Stimulated activated memory B cell treated with anti-CD40 and anti-IgM and Interleukin-4, amounts not matched to agents 10 μg/mL and 1 μg/mL and 100 μg/mL, for 72 hours (primary cell): ENCODE data around the gene KAT2B.
"Not testable (repeated sequence)": the region's sequence is repeated elsewhere in the genome, so short reads cannot be mapped to it uniquely, and the experiment has no call there.

ENCODE experiments used
- ATAC-seq: fragments of 150-1000 bp; cut with Tn5 transposase; 2 replicates; pipeline ENCODE4 v1.10.0; 2021
- H3K27ac Mint-ChIP-seq: one replicate; pipeline ENCODE4 v1.8.0; 2022; ENCODE audit warnings: mild to moderate bottlenecking, mixed read lengths
- H3K27me3 Mint-ChIP-seq: one replicate; pipeline ENCODE4 v1.8.0; 2022; ENCODE audit warnings: mixed read lengths
- H3K36me3 Mint-ChIP-seq: one replicate; pipeline ENCODE4 v1.8.0; 2022; ENCODE audit warnings: mixed read lengths
- H3K4me1 Mint-ChIP-seq: one replicate; pipeline ENCODE4 v1.8.0; 2022; ENCODE audit warnings: mixed read lengths
- H3K4me3 Mint-ChIP-seq: one replicate; pipeline ENCODE4 v1.8.0; 2022; ENCODE audit warnings: mild to moderate bottlenecking, moderate library complexity, mixed read lengths
- H3K9me3 Mint-ChIP-seq: one replicate; pipeline ENCODE4 v1.8.0; 2022; ENCODE audit warnings: mixed read lengths

The KAT2B gene

DNA sequence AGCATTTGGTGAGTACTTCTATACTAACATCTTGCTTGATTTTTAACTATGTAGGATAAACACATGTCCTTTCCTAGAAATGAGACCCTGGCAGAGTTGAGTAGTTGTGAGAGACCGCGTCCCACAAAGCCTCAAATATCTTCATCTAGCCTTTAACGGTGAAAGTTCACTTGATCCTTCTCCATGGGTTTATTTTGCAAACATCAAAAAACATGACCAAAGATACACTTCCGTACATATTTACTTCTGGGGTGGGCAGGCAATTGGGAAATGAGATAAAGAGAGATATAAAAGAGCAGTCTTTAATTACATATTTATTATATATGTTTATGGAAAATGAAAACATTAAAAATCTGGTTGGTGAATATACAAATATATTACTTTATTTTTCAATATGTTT lies 5.2 kb upstream of the KAT2B start:
- no peaks in the 10 kb centered on the region for H3K9me3 Mint-ChIP-seq
- H3K4me1 Mint-ChIP-seq: peaks cover 13% of the 10 kb centered on the region
- no peak overlapping the region for H3K27ac Mint-ChIP-seq
- no peak overlapping the region for H3K4me3 Mint-ChIP-seq
- no peaks in the 10 kb centered on the region for H3K27me3 Mint-ChIP-seq
- ATAC-seq: no peak
- H3K36me3 Mint-ChIP-seq: no peaks in the 10 kb centered on the region

DNA sequence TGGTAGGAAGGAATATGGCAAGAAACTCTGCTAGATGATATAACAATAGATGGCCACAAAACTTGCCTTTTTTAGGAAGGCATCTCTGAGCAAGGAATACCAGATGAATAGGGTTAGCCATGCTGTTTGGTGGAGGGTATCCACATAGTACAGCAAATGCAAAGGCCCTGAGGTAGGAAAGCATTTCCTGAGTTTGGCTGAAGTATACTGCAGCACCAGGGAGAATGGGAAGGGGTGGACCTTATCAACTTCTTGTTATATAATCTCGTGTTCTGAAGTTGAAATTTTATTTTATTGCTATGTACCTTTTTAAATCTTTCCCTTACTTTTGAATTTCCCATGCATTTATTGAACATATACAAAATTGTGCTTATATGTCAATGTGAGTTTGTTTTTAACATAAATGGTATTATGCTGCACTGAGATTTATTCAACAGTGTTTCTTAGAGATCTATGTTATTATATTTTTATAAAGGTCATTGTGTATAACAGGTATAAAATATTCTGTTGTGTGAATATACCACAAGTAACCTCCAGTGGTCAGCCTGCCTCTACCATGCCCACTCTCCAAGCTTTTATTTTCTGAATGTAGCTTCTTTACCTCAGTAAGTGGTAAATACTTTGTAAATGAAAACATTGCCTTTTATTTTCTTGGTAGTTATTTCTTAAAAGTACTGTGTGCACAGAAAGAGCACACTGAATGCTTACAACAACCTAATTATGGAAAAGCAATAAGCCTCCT lies 2.8 kb upstream of the KAT2B start:
- H3K27me3 Mint-ChIP-seq: no peaks in the 10 kb centered on the region
- no peak overlapping the region for H3K27ac Mint-ChIP-seq
- H3K36me3 Mint-ChIP-seq: no peaks in the 10 kb centered on the region
- H3K9me3 Mint-ChIP-seq: no peaks in the 10 kb centered on the region
- H3K4me1 Mint-ChIP-seq: peaks cover 30% of the 10 kb centered on the region
- no peak overlapping the region for H3K4me3 Mint-ChIP-seq
- no peak for ATAC-seq

DNA sequence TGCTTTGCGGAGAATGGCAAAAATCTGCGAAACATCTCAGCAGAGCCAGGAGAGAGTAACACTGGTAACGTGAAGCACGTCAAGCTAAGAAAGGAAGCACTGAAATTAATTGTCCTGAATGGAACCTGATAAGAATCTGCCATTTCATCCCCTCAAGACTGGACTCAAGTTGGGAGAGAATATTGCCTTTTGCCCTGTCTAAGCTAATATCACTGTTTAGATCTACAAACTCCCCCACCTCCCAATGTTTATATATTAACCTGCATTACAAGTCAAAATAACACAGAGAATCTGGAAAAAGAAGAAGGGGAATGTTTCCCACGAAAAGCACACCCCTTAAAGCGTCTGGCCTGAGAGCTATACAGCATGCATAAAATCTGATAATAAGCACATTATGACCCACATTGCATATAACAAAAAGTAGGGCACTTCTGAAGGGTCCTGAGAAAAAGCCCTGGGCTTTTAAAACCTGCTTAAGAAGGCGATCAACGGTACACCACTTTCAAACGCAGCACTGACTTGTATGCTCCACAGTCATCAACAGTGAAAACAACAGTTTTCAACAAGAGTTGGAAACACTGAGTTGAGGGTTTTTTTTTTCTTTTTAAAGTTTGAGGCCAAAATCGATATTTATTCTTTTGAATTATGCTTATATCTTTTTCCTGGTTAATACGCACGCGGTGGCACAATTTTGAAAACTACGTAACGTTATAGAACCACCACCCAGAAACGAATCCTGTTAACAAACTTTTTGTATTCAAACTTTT lies 1.4 kb upstream of the KAT2B start:
- Mint-ChIP-seq H3K9me3 (no peaks in the 10 kb centered on the region), H3K27ac (peak overlapping the region; percentile 93), H3K4me1 (peaks cover 44% of the 10 kb centered on the region), H3K36me3 (no peaks in the 10 kb centered on the region), H3K27me3 (no peaks in the 10 kb centered on the region), H3K4me3 (peak overlapping the region; percentile 87)
- no peak for ATAC-seq

DNA sequence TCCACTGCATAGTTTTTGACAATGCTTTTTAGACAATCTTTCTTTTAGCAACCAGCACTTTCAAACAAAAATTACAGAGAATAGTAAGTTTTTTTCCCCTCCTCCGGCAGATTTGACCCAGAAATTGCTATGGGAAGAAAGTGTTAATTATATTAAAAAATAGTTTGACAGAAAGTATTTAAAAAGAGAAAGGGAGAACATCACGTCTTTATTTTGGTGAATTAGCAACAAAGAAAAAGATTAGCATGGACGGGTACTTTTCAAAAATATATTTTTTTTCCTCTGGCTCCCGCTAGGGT lies 831 bp upstream of the KAT2B start:
- no peaks in the 10 kb centered on the region for H3K9me3 Mint-ChIP-seq
- H3K4me3 Mint-ChIP-seq: peak overlapping the region; percentile 87
- peaks cover 50% of the 10 kb centered on the region for H3K4me1 Mint-ChIP-seq
- no peaks in the 10 kb centered on the region for H3K36me3 Mint-ChIP-seq
- no peaks in the 10 kb centered on the region for H3K27me3 Mint-ChIP-seq
- H3K27ac Mint-ChIP-seq: peak overlapping the region; percentile 93
- no peak for ATAC-seq

DNA sequence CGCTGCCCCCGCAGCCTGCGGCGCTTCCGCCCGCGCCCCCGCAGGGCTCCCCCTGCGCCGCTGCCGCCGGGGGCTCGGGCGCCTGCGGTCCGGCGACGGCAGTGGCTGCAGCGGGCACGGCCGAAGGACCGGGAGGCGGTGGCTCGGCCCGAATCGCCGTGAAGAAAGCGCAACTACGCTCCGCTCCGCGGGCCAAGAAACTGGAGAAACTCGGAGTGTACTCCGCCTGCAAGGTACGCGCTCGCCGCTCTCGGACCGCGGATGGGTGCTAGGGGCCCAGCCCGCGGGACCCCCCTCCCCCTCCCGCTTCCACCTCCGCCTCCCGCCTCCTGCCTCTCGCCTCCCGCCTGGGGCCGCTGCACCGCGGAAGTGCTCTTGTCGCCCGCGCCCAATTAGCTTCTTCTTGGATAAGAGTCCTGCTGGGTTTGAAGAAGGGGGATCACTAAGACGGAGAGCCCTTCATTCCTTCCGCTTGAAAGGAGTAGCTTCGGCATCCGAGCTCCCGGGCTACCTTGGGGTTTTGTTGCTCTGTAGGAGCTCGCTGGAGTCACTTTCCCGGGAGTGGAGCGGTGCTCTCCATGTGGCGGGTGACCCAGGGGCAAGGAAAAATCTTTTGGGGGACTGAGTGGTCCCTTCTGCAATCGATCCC lies 426 bp downstream of the KAT2B start:
- Mint-ChIP-seq H3K27ac (peak overlapping the region; percentile 93), H3K4me1 (peaks cover 54% of the 10 kb centered on the region), H3K36me3 (no peaks in the 10 kb centered on the region), H3K4me3 (peak overlapping the region; percentile 96), H3K9me3 (no peaks in the 10 kb centered on the region), H3K27me3 (no peaks in the 10 kb centered on the region)
- peak; percentile 63 for ATAC-seq

DNA sequence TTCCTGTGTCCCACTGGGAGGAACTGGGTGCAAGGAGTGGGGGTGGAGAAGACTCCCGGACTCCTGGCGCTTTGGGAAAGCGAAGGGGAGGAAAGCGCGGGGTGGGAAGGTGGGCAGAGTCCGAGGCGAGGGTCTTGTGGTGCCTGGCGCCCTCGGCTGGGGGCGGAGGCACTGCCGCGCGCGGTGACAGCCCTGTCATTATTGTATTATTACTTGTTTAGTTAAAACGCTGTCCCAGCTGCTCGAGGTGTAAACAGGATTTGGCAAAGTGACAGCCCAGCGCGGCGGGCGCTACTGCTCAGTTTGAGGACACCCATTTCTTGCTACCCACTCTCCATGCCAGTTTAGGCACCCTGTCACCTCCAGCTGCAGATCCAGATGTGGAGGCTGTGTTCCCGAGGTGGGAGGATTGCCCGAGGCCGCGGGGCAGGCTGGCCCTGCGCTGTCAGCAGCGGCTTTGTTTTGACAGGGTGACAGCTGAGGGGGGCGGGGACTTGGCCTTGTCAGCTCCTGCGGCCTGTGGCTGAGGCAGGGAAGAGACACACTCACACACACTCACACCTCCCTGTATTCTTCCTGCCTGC lies 1.0 kb downstream of the KAT2B start:
- Mint-ChIP-seq H3K27me3 (no peaks in the 10 kb centered on the region), H3K36me3 (no peaks in the 10 kb centered on the region), H3K4me3 (peak overlapping the region; percentile 96), H3K27ac (peak overlapping the region; percentile 93), H3K4me1 (peaks cover 54% of the 10 kb centered on the region), H3K9me3 (no peaks in the 10 kb centered on the region)
- peak; percentile 61 for ATAC-seq

DNA sequence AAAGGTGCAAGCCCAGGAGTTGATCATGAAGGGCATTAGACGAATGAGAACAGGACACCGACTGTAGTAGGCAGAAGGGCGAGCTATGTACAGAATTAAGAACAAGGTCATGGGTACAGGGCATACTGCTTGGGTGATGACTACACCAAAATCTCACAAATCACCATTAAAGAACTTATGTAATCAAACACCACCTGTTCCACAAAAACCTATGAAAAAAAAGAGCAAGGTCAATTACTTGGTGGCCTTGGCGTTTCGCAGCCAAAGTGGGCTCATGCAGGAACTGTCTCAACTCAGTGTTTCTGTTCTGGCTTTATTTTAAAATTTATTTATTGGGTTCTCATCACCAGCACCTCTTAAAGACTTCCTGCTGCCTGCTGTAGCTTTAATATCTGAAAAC lies 2.1 kb downstream of the KAT2B start:
- Mint-ChIP-seq H3K36me3 (no peaks in the 10 kb centered on the region), H3K4me3 (peak overlapping the region; percentile 21), H3K27ac (peak overlapping the region; percentile 93), H3K4me1 (peaks cover 60% of the 10 kb centered on the region), H3K27me3 (no peaks in the 10 kb centered on the region), H3K9me3 (no peaks in the 10 kb centered on the region)
- no peak for ATAC-seq

DNA sequence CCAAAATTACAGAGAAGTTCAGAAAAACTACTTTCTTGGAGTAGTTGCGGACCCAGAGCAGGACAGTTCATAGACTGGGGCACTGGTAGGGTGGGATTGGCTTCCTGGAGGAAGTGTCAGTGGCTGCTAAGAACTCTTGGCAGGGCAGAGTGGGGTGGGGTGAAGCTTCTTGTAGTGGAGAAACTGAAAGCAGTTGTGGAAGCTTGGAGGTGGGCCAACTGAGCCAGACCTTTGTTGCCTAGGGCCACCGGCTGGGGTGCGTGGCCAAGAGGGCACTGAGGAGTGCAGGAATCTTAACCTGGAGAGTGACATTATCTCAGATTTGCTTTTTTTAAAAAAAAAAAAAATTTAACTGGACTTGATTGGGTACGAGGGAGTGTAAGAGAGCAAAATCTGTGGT lies 3.1 kb downstream of the KAT2B start:
- Mint-ChIP-seq H3K4me1 (peaks cover 64% of the 10 kb centered on the region), H3K27ac (peak overlapping the region; percentile 93), H3K36me3 (no peaks in the 10 kb centered on the region), H3K4me3 (peak overlapping the region; percentile 69), H3K27me3 (no peaks in the 10 kb centered on the region), H3K9me3 (no peaks in the 10 kb centered on the region)
- ATAC-seq: no peak

DNA sequence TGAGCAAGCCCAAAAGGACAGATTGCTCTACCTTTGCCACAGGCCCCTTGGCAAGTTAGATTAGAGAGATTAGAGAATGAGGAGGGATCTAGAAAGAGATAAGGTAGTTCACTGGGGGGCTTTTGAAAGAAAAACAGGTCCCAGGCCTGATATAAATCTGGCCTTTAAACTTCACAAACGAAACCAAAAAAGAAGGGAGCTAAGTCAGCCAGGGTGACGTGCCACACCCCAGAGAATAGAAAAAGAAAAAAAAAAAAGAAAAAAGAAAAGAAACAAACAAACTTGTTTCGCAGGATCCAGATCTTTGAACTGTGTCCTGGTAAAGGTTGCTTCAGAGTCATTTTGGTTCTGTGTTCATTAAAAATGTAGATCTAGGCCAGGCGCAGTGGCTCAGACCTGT lies 3.6 kb downstream of the KAT2B start:
- no peaks in the 10 kb centered on the region for H3K9me3 Mint-ChIP-seq
- peaks cover 64% of the 10 kb centered on the region for H3K4me1 Mint-ChIP-seq
- H3K4me3 Mint-ChIP-seq: peak overlapping the region; percentile 69
- no peaks in the 10 kb centered on the region for H3K36me3 Mint-ChIP-seq
- no peaks in the 10 kb centered on the region for H3K27me3 Mint-ChIP-seq
- H3K27ac Mint-ChIP-seq: peak overlapping the region; percentile 93
- ATAC-seq: no peak

DNA sequence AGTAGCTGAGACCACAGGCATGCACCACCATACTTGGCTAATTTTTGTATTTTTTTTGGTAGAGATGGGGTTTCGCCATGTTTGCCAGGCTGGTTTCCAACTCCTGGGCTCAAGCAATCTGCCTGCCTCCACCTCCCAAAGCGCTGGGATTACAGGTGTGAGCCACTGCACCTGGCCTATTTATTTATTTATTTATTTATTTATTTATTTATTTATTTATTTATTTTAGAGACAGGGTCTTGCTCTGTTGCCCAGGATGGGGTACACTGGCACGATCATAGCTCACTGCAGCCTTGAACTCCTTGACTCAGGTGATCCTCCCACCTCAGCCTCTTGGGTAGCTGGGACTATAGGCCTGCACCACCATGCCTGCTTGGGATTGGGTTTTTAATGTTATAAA lies 4.9 kb downstream of the KAT2B start:
- H3K27ac Mint-ChIP-seq, H3K27me3 Mint-ChIP-seq, H3K36me3 Mint-ChIP-seq, H3K4me3 Mint-ChIP-seq, ATAC-seq, H3K9me3 Mint-ChIP-seq: not testable (repeated sequence)
- peaks cover 74% of the 10 kb centered on the region for H3K4me1 Mint-ChIP-seq

DNA sequence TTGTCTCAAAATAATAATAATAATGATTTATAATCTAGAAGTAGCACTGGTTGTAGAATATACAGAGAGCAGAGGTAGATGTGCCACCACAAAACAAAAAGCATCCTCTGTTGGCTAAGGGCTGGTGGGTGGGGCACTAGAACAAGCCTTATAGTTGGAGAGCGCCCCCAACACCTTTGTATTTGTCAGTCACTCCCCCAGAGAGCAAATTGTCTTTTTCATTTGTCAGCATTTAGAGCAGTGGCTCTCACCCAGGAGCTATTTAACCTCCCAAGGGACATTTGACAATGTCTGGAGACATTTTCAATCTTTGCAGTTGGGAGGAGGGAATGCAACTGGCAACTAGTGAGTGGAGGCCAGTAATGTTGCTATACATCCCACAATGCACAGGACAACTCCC lies 6.3 kb downstream of the KAT2B start:
- peaks cover 75% of the 10 kb centered on the region for H3K4me1 Mint-ChIP-seq
- H3K9me3 Mint-ChIP-seq: no peaks in the 10 kb centered on the region
- no peaks in the 10 kb centered on the region for H3K27me3 Mint-ChIP-seq
- no peaks in the 10 kb centered on the region for H3K36me3 Mint-ChIP-seq
- H3K27ac Mint-ChIP-seq: peak overlapping the region; percentile 96
- no peak for ATAC-seq
- H3K4me3 Mint-ChIP-seq: no peak overlapping the region

DNA sequence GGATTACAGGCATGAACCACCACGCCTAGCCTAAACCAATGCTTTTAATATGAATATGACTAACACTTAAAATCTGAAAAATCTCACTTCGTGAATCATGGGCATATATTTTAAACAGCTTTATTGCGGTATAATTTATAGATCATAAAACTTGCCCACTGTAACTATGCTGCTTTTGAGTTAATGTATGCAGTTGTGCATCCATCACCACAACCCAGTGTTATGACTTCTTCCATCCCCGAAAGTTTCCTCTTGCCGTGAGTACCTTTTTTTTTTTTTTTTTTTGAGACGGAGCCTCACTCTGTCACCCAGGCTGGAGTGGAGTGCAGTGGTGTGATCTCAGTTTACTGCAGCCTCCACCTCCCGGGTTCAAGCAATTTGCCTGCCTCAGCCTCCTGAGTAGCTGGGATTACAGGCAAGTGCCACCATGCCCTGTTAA lies 7.1 kb downstream of the KAT2B start:
- Mint-ChIP-seq H3K27me3 (no peaks in the 10 kb centered on the region), H3K9me3 (no peaks in the 10 kb centered on the region), H3K36me3 (no peaks in the 10 kb centered on the region), H3K4me3 (peak overlapping the region; percentile 77), H3K4me1 (peaks cover 74% of the 10 kb centered on the region), H3K27ac (peak overlapping the region; percentile 96)
- ATAC-seq: no peak

DNA sequence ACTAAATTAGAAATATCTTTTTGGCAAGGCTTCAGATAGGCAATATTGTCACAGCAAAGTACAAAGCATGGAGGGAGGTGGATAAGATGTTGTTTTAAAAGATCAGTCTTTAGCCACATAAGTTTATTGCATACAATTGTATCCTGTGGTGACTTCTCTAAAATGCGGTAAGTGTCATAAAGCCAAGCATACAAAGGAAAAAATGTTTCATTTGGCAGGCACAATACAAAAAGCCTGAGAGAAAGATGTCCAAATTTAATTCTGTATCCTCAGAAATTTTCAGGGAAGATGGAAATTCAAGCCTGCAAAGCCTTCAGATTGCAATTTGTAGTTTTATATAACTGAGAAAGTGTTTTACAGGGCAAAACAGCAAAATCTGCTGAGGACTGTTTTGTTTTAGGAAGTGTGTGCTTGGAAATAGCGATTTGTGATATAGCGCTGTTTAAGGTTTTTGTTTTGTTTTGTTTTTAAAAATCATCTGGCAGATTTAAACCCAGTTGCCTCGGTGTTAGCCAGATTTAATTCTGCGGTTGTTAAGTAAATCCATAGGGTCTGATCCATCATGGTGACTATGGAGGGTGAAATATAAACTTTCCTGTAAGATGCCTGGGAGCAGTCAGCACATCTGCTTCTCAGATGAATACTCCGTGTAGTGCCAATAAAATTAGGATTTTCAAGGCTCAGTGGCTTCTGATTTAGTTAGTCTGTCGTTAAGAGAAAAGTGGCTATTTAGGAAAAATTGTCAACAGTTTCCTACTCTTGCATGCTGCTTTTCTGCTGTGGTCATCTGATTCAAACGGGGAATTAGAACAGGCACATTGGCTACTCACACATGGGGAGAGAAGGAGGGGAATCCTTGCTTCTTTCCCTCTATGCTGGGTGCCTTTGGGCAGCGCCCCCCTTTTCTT lies 8.0 kb downstream of the KAT2B start:
- H3K9me3 Mint-ChIP-seq: no peaks in the 10 kb centered on the region
- H3K4me3 Mint-ChIP-seq: peak overlapping the region; percentile 77
- no peaks in the 10 kb centered on the region for H3K36me3 Mint-ChIP-seq
- no peaks in the 10 kb centered on the region for H3K27me3 Mint-ChIP-seq
- no peak for ATAC-seq
- H3K27ac Mint-ChIP-seq: peak overlapping the region; percentile 96
- H3K4me1 Mint-ChIP-seq: peaks cover 74% of the 10 kb centered on the region

DNA sequence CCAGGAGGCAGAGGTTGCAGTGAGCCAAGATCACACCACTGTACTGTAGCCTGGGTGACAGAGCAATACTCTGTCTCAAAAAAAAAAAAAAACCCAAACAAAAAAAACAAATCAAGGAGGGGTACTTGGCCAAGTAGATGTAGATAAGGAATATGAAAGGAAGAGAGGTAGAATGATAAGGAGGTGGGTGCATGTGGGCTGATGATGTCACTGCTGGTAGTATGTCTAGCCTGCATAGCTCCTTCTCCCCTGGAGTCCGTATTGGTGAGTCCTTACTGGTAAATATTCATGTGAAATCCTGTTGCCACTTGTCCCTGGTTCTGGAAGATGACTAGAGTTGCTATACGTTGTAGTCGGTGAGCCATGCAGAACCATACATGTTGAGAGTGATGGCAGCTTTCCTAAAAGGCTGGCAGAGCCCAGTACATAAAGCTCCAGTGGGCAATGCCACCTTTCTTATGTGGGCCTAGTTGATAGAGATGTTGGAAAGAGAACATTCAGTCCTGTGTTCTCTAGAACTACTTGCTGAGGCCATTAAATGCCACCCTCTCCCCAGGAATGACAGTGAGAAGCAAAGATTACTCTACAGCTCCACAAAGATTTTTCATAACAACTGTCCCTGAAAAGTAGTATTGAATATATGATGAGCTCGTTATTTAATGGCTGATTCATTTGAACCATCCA lies 11.0 kb downstream of the KAT2B start:
- Mint-ChIP-seq H3K4me1 (peaks cover 60% of the 10 kb centered on the region), H3K27me3 (no peaks in the 10 kb centered on the region), H3K4me3 (no peak overlapping the region), H3K36me3 (no peaks in the 10 kb centered on the region), H3K27ac (peak overlapping the region; percentile 96), H3K9me3 (no peaks in the 10 kb centered on the region)
- no peak for ATAC-seq
